CD4-positive, alpha-beta memory T cell (primary cell): ENCODE measurements around the gene MVK. TPM values are rescaled to one million over a fixed set of nuclear protein-coding genes. Genes with fewer than 3 reads are reported as not detected.

Experiments used
- CTCF ChIA-PET: fragments of 350-600 bp; sonication (Branson Sonifier 250); formaldehyde crosslinking; loops from one replicate; lab custom pipeline; 2021; ENCODE audit warnings: inconsistent platforms; ENCODE audit not compliant: partially characterized antibody; lab: Charles Lee
- POLR2A ChIA-PET: fragments of 350-600 bp; sonication (Branson Sonifier 250); formaldehyde crosslinking; loops from one replicate; lab custom pipeline; 2021; ENCODE audit not compliant: partially characterized antibody; lab: Charles Lee
- DNase-seq, 5 donors: peaks; one replicate each; pipeline versions ENCODE4 v3.0.0 to v3.0.0-alpha.2; 2020 to 2022; ENCODE audit warnings: mixed read lengths in 1 of 5
- H3K27ac ChIP-seq: one replicate; pipeline ENCODE4 v1.7.0; 2013; ENCODE audit warnings: low read depth, low read length
- H3K27me3 ChIP-seq: 2 replicates; pipeline ENCODE4 v1.7.0; 2013; ENCODE audit warnings: mild to moderate bottlenecking, low read length, moderate library complexity; ENCODE audit not compliant: insufficient read depth
- H3K36me3 ChIP-seq: 2 replicates; pipeline ENCODE4 v1.7.0; 2013; ENCODE audit warnings: mild to moderate bottlenecking, low read length, moderate library complexity; ENCODE audit not compliant: insufficient read depth
- H3K4me1 ChIP-seq: 2 replicates; pipeline ENCODE4 v1.7.0; 2013; ENCODE audit warnings: mild to moderate bottlenecking, low read length, moderate library complexity; ENCODE audit not compliant: insufficient read depth
- H3K4me3 ChIP-seq, 2 donors: one replicate each; pipeline ENCODE4 v1.7.0; 2013; ENCODE audit warnings: low read length in 2 of 2, mild to moderate bottlenecking in 1 of 2
- H3K9me3 ChIP-seq, 2 donors: one replicate each; pipeline ENCODE4 v1.7.0; 2013; ENCODE audit warnings: low read length in 2 of 2, control low read depth in 1 of 2; ENCODE audit not compliant: control insufficient read depth in 1 of 2
- H3K27ac Mint-ChIP-seq, 7 donors: one replicate each; pipeline ENCODE4 v1.8.0; 2020 to 2021; ENCODE audit warnings: mixed read lengths in 7 of 7, mild to moderate bottlenecking in 6 of 7, inconsistent platforms in 3 of 7, moderate library complexity in 3 of 7
- H3K27me3 Mint-ChIP-seq, 2 donors: one replicate each; pipeline ENCODE4 v1.8.0; 2020 to 2021; ENCODE audit warnings: mixed read lengths in 2 of 2
- H3K36me3 Mint-ChIP-seq, 2 donors: one replicate each; pipeline ENCODE4 v1.8.0; 2020 to 2021; ENCODE audit warnings: mixed read lengths in 2 of 2, inconsistent platforms in 1 of 2, mild to moderate bottlenecking in 1 of 2
- H3K4me1 Mint-ChIP-seq, 4 donors: one replicate each; pipeline ENCODE4 v1.8.0; 2020 to 2021; ENCODE audit warnings: mixed read lengths in 4 of 4, mild to moderate bottlenecking in 1 of 4
- H3K4me3 Mint-ChIP-seq, 8 donors: one replicate each; pipeline ENCODE4 v1.8.0; 2020 to 2021; ENCODE audit warnings: mixed read lengths in 8 of 8, mild to moderate bottlenecking in 7 of 8, moderate library complexity in 6 of 8, inconsistent platforms in 3 of 8
- H3K9me3 Mint-ChIP-seq, 8 donors: one replicate each; pipeline ENCODE4 v1.8.0; 2020 to 2021; ENCODE audit warnings: mixed read lengths in 8 of 8, mild to moderate bottlenecking in 5 of 8, inconsistent platforms in 3 of 8, moderate library complexity in 1 of 8
- intact Hi-C: fragments of 100-400 bp; cut with micrococcal nuclease; formaldehyde crosslinking; loops from one replicate; pipeline ENCODE4 v1.15.1; 2023
- polyA plus RNA-seq, 2 donors: library from polyadenylated mRNA; unstranded; fragments of 300-500 nt; fragmentation: Illumina TruSeq; gene quantifications; one replicate each; pipeline ENCODE4 v1.2.3, GENCODE V29; 2021
- total RNA-seq, 2 experiments: library from RNA; stranded (reverse); gene quantifications; one replicate each; pipeline ENCODE4 v1.2.3, GENCODE V29; 2021

Gene MVK
- total and polyA plus RNA-seq, 4 experiments from 2014 or later, result 1.9 to 11.0 (median 7.1) TPM

- ChIA-PET CTCF (no interaction called here), POLR2A (no interaction called here)
- Mint-ChIP-seq H3K27ac (no peak overlapping the region), H3K36me3 (peaks cover 34 to 54% of the 10 kb centered on the region in 2 donors), H3K9me3 (no peaks in the 10 kb centered on the region), H3K4me3 (no peak overlapping the region), H3K27me3 (no peaks in the 10 kb centered on the region), H3K4me1 (no peaks in the 10 kb centered on the region)
- no peaks in the 10 kb centered on the region for H3K9me3 ChIP-seq
- peaks cover 23% of the 10 kb centered on the region for H3K36me3 ChIP-seq
- intact Hi-C loops, result no loop called here
- no peaks in the 10 kb centered on the region for H3K27me3 ChIP-seq
- no peak for DNase-seq
- no peaks in the 10 kb centered on the region for H3K4me1 ChIP-seq
- no peak overlapping the region for H3K27ac ChIP-seq
- no peak overlapping the region for H3K4me3 ChIP-seq
Observed at GRCh38 chr12:109532721-109533486, 40.7 kb upstream of the MVK start.

GRCh38 chr12:109533487-109533740, 40.2 kb upstream of the MVK start:
- Mint-ChIP-seq H3K27me3 (no peaks in the 10 kb centered on the region), H3K4me3 (no peak overlapping the region), H3K27ac (no peak overlapping the region), H3K4me1 (no peaks in the 10 kb centered on the region), H3K9me3 (no peaks in the 10 kb centered on the region), H3K36me3 (peaks cover 34 to 50% of the 10 kb centered on the region in 2 donors)
- CTCF ChIA-PET, result no interaction called here
- peaks cover 20% of the 10 kb centered on the region for H3K36me3 ChIP-seq
- POLR2A ChIA-PET, result no interaction called here
- no peak overlapping the region for H3K27ac ChIP-seq
- no peak for DNase-seq
- intact Hi-C loops, result no loop called here
- H3K4me1 ChIP-seq, result no peaks in the 10 kb centered on the region
- H3K27me3 ChIP-seq, result no peaks in the 10 kb centered on the region
- H3K4me3 ChIP-seq, result no peak overlapping the region
- H3K9me3 ChIP-seq, result no peaks in the 10 kb centered on the region

- Histone ChIP-seq H3K9me3 (no peaks in the 10 kb centered on the region), H3K27ac (no peak overlapping the region), H3K27me3 (no peaks in the 10 kb centered on the region), H3K36me3 (peaks cover 19% of the 10 kb centered on the region), H3K4me3 (no peak overlapping the region), H3K4me1 (no peaks in the 10 kb centered on the region)
- Mint-ChIP-seq H3K4me1 (no peaks in the 10 kb centered on the region), H3K27ac (no peak overlapping the region), H3K36me3 (peaks cover 33 to 46% of the 10 kb centered on the region in 2 donors), H3K9me3 (no peaks in the 10 kb centered on the region), H3K4me3 (no peak overlapping the region), H3K27me3 (no peaks in the 10 kb centered on the region)
- intact Hi-C loops, result no loop called here
- POLR2A ChIA-PET, result no interaction called here
- CTCF ChIA-PET, result no interaction called here
- no peak for DNase-seq
Observed at GRCh38 chr12:109534456-109534855, 39.1 kb upstream of the MVK start.

- Histone ChIP-seq H3K36me3 (peaks cover 10% of the 10 kb centered on the region), H3K4me3 (no peak overlapping the region), H3K4me1 (no peaks in the 10 kb centered on the region), H3K9me3 (no peaks in the 10 kb centered on the region), H3K27me3 (no peaks in the 10 kb centered on the region), H3K27ac (no peak overlapping the region)
- Mint-ChIP-seq H3K4me1 (no peaks in the 10 kb centered on the region), H3K27ac (no peak overlapping the region), H3K4me3 (no peak overlapping the region), H3K9me3 (no peaks in the 10 kb centered on the region), H3K27me3 (no peaks in the 10 kb centered on the region), H3K36me3 (peaks cover 25 to 37% of the 10 kb centered on the region in 2 donors)
- intact Hi-C loops, result no loop called here
- CTCF ChIA-PET, result no interaction called here
- POLR2A ChIA-PET, result no interaction called here
- DNase-seq, result no peak
Observed at GRCh38 chr12:109535231-109535862, 38.2 kb upstream of the MVK start.

GRCh38 chr12:109535863-109536250, 37.7 kb upstream of the MVK start:
- CTCF ChIA-PET, result no interaction called here
- Histone ChIP-seq H3K4me1 (no peaks in the 10 kb centered on the region), H3K4me3 (no peak overlapping the region), H3K9me3 (no peaks in the 10 kb centered on the region), H3K27ac (no peak overlapping the region), H3K36me3 (peaks cover 5% of the 10 kb centered on the region), H3K27me3 (no peaks in the 10 kb centered on the region)
- H3K27me3 Mint-ChIP-seq, result no peaks in the 10 kb centered on the region
- intact Hi-C loops, result no loop called here
- no peak overlapping the region for H3K27ac Mint-ChIP-seq
- no peaks in the 10 kb centered on the region for H3K9me3 Mint-ChIP-seq
- DNase-seq, result no peak
- H3K4me3 Mint-ChIP-seq, result no peak overlapping the region
- POLR2A ChIA-PET, result no interaction called here
- H3K4me1 Mint-ChIP-seq, result no peaks in the 10 kb centered on the region
- peaks cover 20 to 33% of the 10 kb centered on the region in 2 donors for H3K36me3 Mint-ChIP-seq

- no peak overlapping the region for H3K27ac Mint-ChIP-seq
- CTCF ChIA-PET, result no interaction called here
- intact Hi-C loops, result no loop called here
- no peak for DNase-seq
- peaks cover 11 to 23% of the 10 kb centered on the region in 2 donors for H3K36me3 Mint-ChIP-seq
- no peaks in the 10 kb centered on the region for H3K9me3 Mint-ChIP-seq
- H3K27me3 Mint-ChIP-seq, result no peaks in the 10 kb centered on the region
- no peaks in the 10 kb centered on the region for H3K4me1 Mint-ChIP-seq
- H3K27ac ChIP-seq, result no peak overlapping the region
- no peaks in the 10 kb centered on the region for H3K9me3 ChIP-seq
- H3K36me3 ChIP-seq, result peaks cover 2% of the 10 kb centered on the region
- no peaks in the 10 kb centered on the region for H3K27me3 ChIP-seq
- POLR2A ChIA-PET, result no interaction called here
- H3K4me3 ChIP-seq, result no peak overlapping the region
- no peaks in the 10 kb centered on the region for H3K4me1 ChIP-seq
- no peak overlapping the region for H3K4me3 Mint-ChIP-seq
Observed at GRCh38 chr12:109537136-109537535, 36.5 kb upstream of the MVK start.

GRCh38 chr12:109538191-109538863, 35.3 kb upstream of the MVK start:
- no peaks in the 10 kb centered on the region for H3K9me3 ChIP-seq
- intact Hi-C loops, result no loop called here
- H3K4me1 ChIP-seq, result no peaks in the 10 kb centered on the region
- no peak overlapping the region for H3K4me3 Mint-ChIP-seq
- POLR2A ChIA-PET, result no interaction called here
- no peak for DNase-seq
- CTCF ChIA-PET, result no interaction called here
- no peaks in the 10 kb centered on the region for H3K36me3 ChIP-seq
- no peaks in the 10 kb centered on the region for H3K27me3 Mint-ChIP-seq
- no peaks in the 10 kb centered on the region for H3K4me1 Mint-ChIP-seq
- H3K27ac ChIP-seq, result no peak overlapping the region
- no peaks in the 10 kb centered on the region for H3K9me3 Mint-ChIP-seq
- no peaks in the 10 kb centered on the region for H3K27me3 ChIP-seq
- H3K4me3 ChIP-seq, result no peak overlapping the region
- H3K36me3 Mint-ChIP-seq, result peaks cover 4 to 16% of the 10 kb centered on the region in 2 donors
- H3K27ac Mint-ChIP-seq, result no peak overlapping the region
